AG10803 (cell line): Measurements from ENCODE around the gene TRIOBP.

Experiments used
- DNase-seq: peaks from one replicate; pipeline ENCODE4 v3.0.0; 2010; ENCODE audit warnings: low read depth
- H3K4me3 ChIP-seq: 2 replicates; pipeline ENCODE4 v1.5.1; 2011; ENCODE audit warnings: mild to moderate bottlenecking, low read length, control low read depth
- TF ChIP-seq, protein P1 (sequence below): conservative IDR thresholded peaks from 2 replicates; pipeline ENCODE4 v1.5.1; 2011; ENCODE audit warnings: mild to moderate bottlenecking, low read length, control low read depth, inconsistent platforms

TRIOBP gene

DNA sequence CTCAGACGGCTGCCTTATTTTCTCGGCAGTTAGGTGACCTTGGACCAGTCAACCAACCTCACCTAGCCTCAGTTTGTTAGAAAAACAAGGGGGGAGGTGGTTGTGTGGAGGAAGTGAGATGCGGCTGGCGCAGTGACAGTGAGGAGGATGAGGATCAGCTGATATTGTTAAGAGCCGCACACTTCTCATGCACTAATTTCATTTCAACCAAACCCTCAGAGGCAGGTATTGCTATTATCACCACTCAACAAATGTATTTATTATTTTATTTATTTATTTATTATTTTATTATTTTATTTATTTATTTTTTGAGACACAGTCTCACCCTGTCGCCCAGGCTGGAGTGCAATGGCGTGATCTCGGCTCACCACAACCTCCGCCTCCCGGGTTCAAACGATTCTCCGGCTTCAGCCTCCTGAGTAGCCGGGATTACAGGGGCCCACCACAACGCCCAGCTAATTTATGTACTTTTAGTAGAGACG is 19.3 kb upstream of the TRIOBP start:
- TF ChIP-seq, protein P1, sequence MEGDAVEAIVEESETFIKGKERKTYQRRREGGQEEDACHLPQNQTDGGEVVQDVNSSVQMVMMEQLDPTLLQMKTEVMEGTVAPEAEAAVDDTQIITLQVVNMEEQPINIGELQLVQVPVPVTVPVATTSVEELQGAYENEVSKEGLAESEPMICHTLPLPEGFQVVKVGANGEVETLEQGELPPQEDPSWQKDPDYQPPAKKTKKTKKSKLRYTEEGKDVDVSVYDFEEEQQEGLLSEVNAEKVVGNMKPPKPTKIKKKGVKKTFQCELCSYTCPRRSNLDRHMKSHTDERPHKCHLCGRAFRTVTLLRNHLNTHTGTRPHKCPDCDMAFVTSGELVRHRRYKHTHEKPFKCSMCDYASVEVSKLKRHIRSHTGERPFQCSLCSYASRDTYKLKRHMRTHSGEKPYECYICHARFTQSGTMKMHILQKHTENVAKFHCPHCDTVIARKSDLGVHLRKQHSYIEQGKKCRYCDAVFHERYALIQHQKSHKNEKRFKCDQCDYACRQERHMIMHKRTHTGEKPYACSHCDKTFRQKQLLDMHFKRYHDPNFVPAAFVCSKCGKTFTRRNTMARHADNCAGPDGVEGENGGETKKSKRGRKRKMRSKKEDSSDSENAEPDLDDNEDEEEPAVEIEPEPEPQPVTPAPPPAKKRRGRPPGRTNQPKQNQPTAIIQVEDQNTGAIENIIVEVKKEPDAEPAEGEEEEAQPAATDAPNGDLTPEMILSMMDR = no peak
- peak overlapping the region; percentile 99 for H3K4me3 ChIP-seq
- DNase-seq = no peak

DNA sequence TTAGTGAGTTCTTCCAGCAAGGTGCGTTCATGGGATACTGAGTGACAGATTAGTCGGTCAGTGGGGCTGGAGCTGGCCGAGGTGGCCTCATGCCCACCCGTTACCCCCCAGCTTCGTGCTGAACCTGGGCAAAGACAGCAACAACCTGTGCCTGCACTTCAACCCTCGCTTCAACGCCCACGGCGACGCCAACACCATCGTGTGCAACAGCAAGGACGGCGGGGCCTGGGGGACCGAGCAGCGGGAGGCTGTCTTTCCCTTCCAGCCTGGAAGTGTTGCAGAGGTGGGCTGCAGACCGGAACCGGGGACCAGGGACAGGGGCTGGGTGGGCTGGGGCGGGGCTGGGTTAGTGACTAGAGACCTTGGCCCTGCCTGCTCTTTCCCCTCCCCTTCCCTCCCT is 18.5 kb upstream of the TRIOBP start:
- DNase-seq = no peak
- H3K4me3 ChIP-seq = peak overlapping the region; percentile 99
- TF ChIP-seq, protein P1 = no peak

DNA sequence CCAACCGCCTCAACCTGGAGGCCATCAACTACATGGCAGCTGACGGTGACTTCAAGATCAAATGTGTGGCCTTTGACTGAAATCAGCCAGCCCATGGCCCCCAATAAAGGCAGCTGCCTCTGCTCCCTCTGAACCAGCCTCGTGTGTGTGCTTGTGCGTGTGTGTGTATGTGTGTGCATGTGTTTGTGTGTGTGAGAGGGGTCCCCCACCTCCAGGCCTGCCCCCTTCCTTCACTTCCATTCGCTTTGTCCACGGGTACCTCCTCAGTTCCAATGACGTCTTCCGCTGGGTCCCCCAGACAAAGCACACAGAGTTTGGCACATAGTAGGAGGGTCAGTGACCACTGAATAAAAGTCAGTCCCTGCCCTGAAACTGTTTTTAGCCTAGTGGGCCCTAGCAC is 17.2 kb upstream of the TRIOBP start:
- DNase-seq = no peak
- H3K4me3 ChIP-seq = no peak overlapping the region; the same call in 1 of the 2 replicates
- TF ChIP-seq, protein P1 = no peak

- no peak for DNase-seq
- TF ChIP-seq, protein P1 = no peak
- no peak overlapping the region for H3K4me3 ChIP-seq
Observed at GRCh38 chr22:37680191-37680851, 16.5 kb upstream of the TRIOBP start.

DNA sequence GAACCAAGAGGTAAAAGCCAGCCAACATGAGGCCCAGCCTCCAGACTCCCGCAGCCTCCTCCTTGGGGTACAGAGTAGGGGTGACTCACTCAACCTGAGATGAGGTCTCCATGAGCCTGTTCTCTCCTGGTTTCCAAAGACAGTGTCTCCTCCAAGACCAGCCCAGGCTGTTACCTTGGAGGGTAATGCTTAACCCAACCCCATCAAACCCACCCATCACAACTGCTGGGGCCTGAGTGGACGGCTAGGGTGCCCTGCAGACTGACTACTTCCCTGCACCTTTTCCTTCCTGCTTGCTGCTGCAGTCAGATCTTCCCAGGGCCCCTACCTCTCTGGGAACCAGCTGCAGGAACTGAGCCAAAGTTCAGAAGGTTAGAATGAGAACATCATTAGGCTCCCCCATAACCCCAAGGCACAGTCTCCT is 15.8 kb upstream of the TRIOBP start:
- peak; percentile 41 for DNase-seq
- TF ChIP-seq, protein P1 = no peak

DNA sequence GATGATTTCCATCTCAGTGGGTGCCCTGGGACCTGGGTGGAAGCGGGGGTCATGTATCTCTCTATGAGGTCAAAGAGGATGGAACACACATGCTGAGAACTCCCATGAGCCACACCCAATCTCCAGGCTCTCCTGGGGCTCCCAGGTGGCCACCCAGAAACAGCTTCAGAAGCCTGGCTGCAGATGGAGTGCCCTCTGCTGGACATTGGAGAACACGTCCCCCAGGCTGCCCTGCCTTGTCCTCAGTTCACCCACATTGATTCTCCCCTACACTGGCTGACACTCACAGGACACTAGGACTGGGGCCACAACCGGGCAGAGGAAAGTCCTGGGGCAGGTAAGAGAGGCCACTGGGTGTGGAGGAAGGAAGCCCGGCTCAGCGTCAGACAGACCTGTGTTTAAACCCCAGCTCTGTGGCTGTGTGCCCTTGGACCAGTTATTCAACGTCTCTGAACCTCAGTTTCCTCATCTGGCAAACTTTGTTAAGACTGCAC is 15.2 kb upstream of the TRIOBP start:
- DNase-seq = peak; percentile 77
- TF ChIP-seq, protein P1 = peak; percentile 96
- no peak overlapping the region for H3K4me3 ChIP-seq

More for the DNA sequence above, 15.8 kb upstream of the TRIOBP start:
- no peak overlapping the region for H3K4me3 ChIP-seq
